Stomach (tissue), 9 donors: ENCODE data around the gene ETV6. TPM values are rescaled to one million over a fixed set of nuclear protein-coding genes. Genes with fewer than 3 reads are reported as not detected.

ENCODE experiments used
- DNase-seq, 2 donors: peaks; one replicate each; pipeline versions ENCODE4 v3.0.0 to v3.0.0-alpha.2; 2013 to 2019
- H3K27ac ChIP-seq, 5 donors: fragments of 200-600 bp in 4 of 5; sonication (generic) in 4 of 5; one replicate each; pipeline ENCODE4 v1.5.1; 2013 to 2019; ENCODE audit warnings: mild to moderate bottlenecking in 1 of 5, moderate library complexity in 1 of 5
- H3K27me3 ChIP-seq, 3 donors: fragments of 200-600 bp; sonication (generic); one replicate each; pipeline ENCODE4 v1.5.1; 2017 to 2019; ENCODE audit warnings: mixed run types in 1 of 3
- H3K36me3 ChIP-seq, 4 donors: fragments of 200-600 bp; sonication (generic); 1 replicate in 3 of 4; 2 replicates in 1 of 4; pipeline ENCODE4 v1.5.1; 2016 to 2019
- H3K4me1 ChIP-seq, 4 donors: fragments of 200-600 bp; sonication (generic); one replicate each; pipeline ENCODE4 v1.5.1; 2016 to 2019
- H3K4me3 ChIP-seq, 4 donors: fragments of 200-600 bp; sonication (generic) in 3 of 4; one replicate each; pipeline ENCODE4 v1.5.1; 2016 to 2019; ENCODE audit warnings: mild to moderate bottlenecking in 1 of 4
- H3K9me3 ChIP-seq, 4 donors: fragments of 200-600 bp; sonication (generic); one replicate each; pipeline ENCODE4 v1.5.1; 2016 to 2019
- CTCF ChIP-seq, 7 experiments: fragments of 450-650 bp in 4 of 7; fragments of 200-600 bp in 3 of 7; sonication (generic) in 3 of 7; IDR thresholded peaks; one replicate each; pipeline ENCODE4 v1.5.1; 2016 to 2019; ENCODE audit warnings: antibody characterized with exemption in 7 of 7, control low read depth in 2 of 7, mild to moderate bottlenecking in 1 of 7
- EP300 ChIP-seq: sonication (generic); formaldehyde crosslinking; IDR thresholded peaks from one replicate; pipeline ENCODE4 v1.6.1; 2017; ENCODE audit warnings: antibody characterized with exemption
- POLR2A ChIP-seq, 4 donors: fragments of 450-650 bp; IDR thresholded peaks; one replicate each; pipeline ENCODE4 v1.6.1; 2016; ENCODE audit warnings: antibody characterized with exemption in 4 of 4, control low read depth in 2 of 4, mild to moderate bottlenecking in 1 of 4, moderate library complexity in 1 of 4
- POLR2AphosphoS5 ChIP-seq, 3 donors: sonication (generic); formaldehyde crosslinking; IDR thresholded peaks; one replicate each; pipeline ENCODE4 v1.6.1; 2016; ENCODE audit warnings: antibody characterized with exemption in 3 of 3
- WGBS, 5 donors: extraction: QIAGEN DNeasy Blood & Tissue Kit in 3 of 5; methylation state at CpG; one replicate each; pipeline versions ENCODE4 v1.1.5 to v1.1.7; 2013 to 2018; 5-methylcytosine and 5-hydroxymethylcytosine counted together
- intact Hi-C: fragments of 100-400 bp; cut with DNase I; formaldehyde crosslinking; loops from one replicate; pipeline ENCODE4 v1.15.1; 2023; ENCODE audit warnings: low total_unique reads
- polyA plus RNA-seq, 3 donors: library from polyadenylated mRNA; stranded (reverse); fragments of 200-250 nt; gene quantifications; one replicate each; pipeline ENCODE4 v1.2.3, GENCODE V29; 2013
- total RNA-seq, 5 donors: library from RNA; depleted of rRNA; stranded (reverse); fragments of >200 nt; gene quantifications; one replicate each; pipeline versions ENCODE4 v1.1.0 to v1.2.3, GENCODE V29; 2014 to 2016
- donor health status: healthy with polysubstance abuse.
- donor health status: Bipolar disorder and iron deficiency.
- donor health status: healthy.

ETV6 gene
- total and polyA plus RNA-seq, 8 donors: 4.1 to 60.3 (median 13.4) TPM

GRCh38 chr12:11651785-11652184 is 2.3 kb downstream of the ETV6 start:
- intact Hi-C loops: no loop called here
- H3K27ac ChIP-seq: peak overlapping the region in 4 of 5 donors; percentile 96 to 99 (median 98)
- peak in 1 of 2 donors; percentile 55 for DNase-seq
- H3K36me3 ChIP-seq: no peaks in the 10 kb centered on the region
- H3K4me1 ChIP-seq: peaks cover 32 to 67% (median 53%) of the 10 kb centered on the region in 4 donors
- H3K27me3 ChIP-seq: no peaks in the 10 kb centered on the region
- peak overlapping the region; percentile 68 to 89 (median 76) for H3K4me3 ChIP-seq
- H3K9me3 ChIP-seq: no peaks in the 10 kb centered on the region
- 2 to 8% (median 4%) methylated on average over 6 of the region's 6 CpGs for WGBS, 5 donors
- TF ChIP-seq POLR2AphosphoS5 (IDR thresholded peaks at IDR 0.05): peak in 2 of 3 donors; percentile 28 to 31
- no peak for TF ChIP-seq EP300
- no peak for TF ChIP-seq POLR2A (IDR thresholded peaks at IDR 0.05)

GRCh38 chr12:11652351-11653040 is 3.0 kb downstream of the ETV6 start:
- no peaks in the 10 kb centered on the region for H3K27me3 ChIP-seq
- TF ChIP-seq CTCF (IDR thresholded peaks at IDR 0.05): no peak
- peak in 2 of 3 donors; percentile 16 to 48 for TF ChIP-seq POLR2AphosphoS5 (IDR thresholded peaks at IDR 0.05)
- H3K9me3 ChIP-seq: no peaks in the 10 kb centered on the region
- 10 to 17% (median 15%) methylated on average over 16 of the region's 16 CpGs for WGBS, 5 donors
- peak overlapping the region; percentile 68 to 89 (median 76) for H3K4me3 ChIP-seq
- intact Hi-C loops: no loop called here
- no peaks in the 10 kb centered on the region for H3K36me3 ChIP-seq
- DNase-seq: peak; percentile 42 to 57
- peak overlapping the region; percentile 66 to 99 (median 98) for H3K27ac ChIP-seq
- H3K4me1 ChIP-seq: peaks cover 32 to 74% (median 56%) of the 10 kb centered on the region in 4 donors

- Histone ChIP-seq H3K4me1 (peaks cover 32 to 78% (median 57%) of the 10 kb centered on the region in 4 donors), H3K4me3 (peak overlapping the region; percentile 68 to 89 (median 76)), H3K27me3 (no peaks in the 10 kb centered on the region), H3K27ac (peak overlapping the region; percentile 11 to 99 (median 98)), H3K36me3 (no peaks in the 10 kb centered on the region), H3K9me3 (no peaks in the 10 kb centered on the region)
- TF ChIP-seq POLR2AphosphoS5 (IDR thresholded peaks at IDR 0.05) (no peak), POLR2A (IDR thresholded peaks at IDR 0.05) (no peak), CTCF (IDR thresholded peaks at IDR 0.05) (no peak), EP300 (no peak)
- intact Hi-C loops: no loop called here
- DNase-seq: peak in 1 of 2 donors; percentile 48
- 45 to 64% (median 55%) methylated on average over 7 of the region's 7 CpGs for WGBS, 5 donors
Observed at GRCh38 chr12:11653215-11653753, 3.8 kb downstream of the ETV6 start.

- no peaks in the 10 kb centered on the region for H3K36me3 ChIP-seq
- peaks cover 32 to 84% (median 60%) of the 10 kb centered on the region in 4 donors for H3K4me1 ChIP-seq
- H3K27ac ChIP-seq: peak overlapping the region in 4 of 5 donors; percentile 96 to 99 (median 98)
- H3K4me3 ChIP-seq: no peak overlapping the region
- intact Hi-C loops: no loop called here
- TF ChIP-seq POLR2A (IDR thresholded peaks at IDR 0.05) (no peak), EP300 (no peak)
- WGBS, 5 donors: 74 to 83% (median 80%) methylated on average over 4 of the region's 4 CpGs
- H3K27me3 ChIP-seq: no peaks in the 10 kb centered on the region
- no peaks in the 10 kb centered on the region for H3K9me3 ChIP-seq
- no peak for DNase-seq
Observed at GRCh38 chr12:11654338-11654737, 4.9 kb downstream of the ETV6 start.

GRCh38 chr12:11654802-11655201 is 5.3 kb downstream of the ETV6 start:
- no peak for DNase-seq
- H3K27ac ChIP-seq: peak overlapping the region in 2 of 5 donors; percentile 96 to 98
- peaks cover 32 to 88% (median 62%) of the 10 kb centered on the region in 4 donors for H3K4me1 ChIP-seq
- TF ChIP-seq EP300 (no peak), POLR2AphosphoS5 (IDR thresholded peaks at IDR 0.05) (no peak), CTCF (IDR thresholded peaks at IDR 0.05) (no peak), POLR2A (IDR thresholded peaks at IDR 0.05) (no peak)
- no peak overlapping the region for H3K4me3 ChIP-seq
- intact Hi-C loops: no loop called here
- WGBS, 5 donors: 80 to 92% (median 84%) methylated on average over 2 of the region's 2 CpGs
- no peaks in the 10 kb centered on the region for H3K9me3 ChIP-seq
- no peaks in the 10 kb centered on the region for H3K36me3 ChIP-seq
- H3K27me3 ChIP-seq: no peaks in the 10 kb centered on the region
